ENCODE measurements around the gene CFAP97D2. TPM values are rescaled to one million over a fixed set of nuclear protein-coding genes. Genes with fewer than 3 reads are reported as not detected.

Gene CFAP97D2
- polyA plus RNA-seq, 3 donors: 0.21 TPM; not detected in 2

- WGBS (ENCODE audit: insufficient coverage): 2% methylated on average over 5 of the region's 5 CpGs
- DNase-seq: peak; percentile 52 to 80 (median 75)
These were observed 11.6 kb upstream of the CFAP97D2 start for GRCh38 chr13:114167426-114167825.

GRCh38 chr13:114167885-114168284, 11.2 kb upstream of the CFAP97D2 start:
- peaks cover 8 to 14% of the 10 kb centered on the region in 2 donors for H3K9me3 ChIP-seq (replicated peaks in 1 of 2; ENCODE audit: control insufficient read depth in 1 of 2, insufficient read depth in 1 of 2, low read length in 2 of 2)

More at GRCh38 chr13:114167426-114167825, 11.6 kb upstream of the CFAP97D2 start:
- Histone ChIP-seq H3K4me1 (ENCODE audit: control insufficient read depth in 1 of 2, insufficient read depth in 2 of 2, low read length in 2 of 2) (peaks cover 28 to 30% of the 10 kb centered on the region in 2 donors), H2AFZ (ENCODE audit: insufficient read depth, low read depth, low read length, poor library complexity, severe bottlenecking) (peak overlapping the region; percentile 24), H3K9me3 (replicated peaks in 1 of 2; ENCODE audit: control insufficient read depth in 1 of 2, insufficient read depth in 1 of 2, low read length in 2 of 2) (peaks cover 4 to 9% of the 10 kb centered on the region in 2 donors), H3K36me3 (replicated peaks in 1 of 2; ENCODE audit: control insufficient read depth in 1 of 2, insufficient read depth in 2 of 2, low read length in 2 of 2) (no peaks in the 10 kb centered on the region), H3K79me2 (ENCODE audit: insufficient read depth, low read length) (no peaks in the 10 kb centered on the region), H3K27me3 (ENCODE audit: control insufficient read depth in 2 of 2, insufficient read depth in 2 of 2, low read length in 2 of 2) (no peaks in the 10 kb centered on the region), H3K9ac (ENCODE audit: insufficient read depth, low read length, poor library complexity, severe bottlenecking) (no peak overlapping the region), H3K4me3 (replicated peaks in 1 of 3; ENCODE audit: low read depth in 2 of 3, low read length in 3 of 3) (no peak overlapping the region), H4K20me1 (ENCODE audit: insufficient read depth, low read length) (no peaks in the 10 kb centered on the region), H3K4me2 (replicated peaks; ENCODE audit: extremely low read depth, low read length, poor library complexity, severe bottlenecking) (no peak overlapping the region), H3K27ac (ENCODE audit: low read depth in 1 of 2, low read length in 2 of 2) (no peak overlapping the region)
- Mint-ChIP-seq H3K36me3 (peaks cover 0 to 2% of the 10 kb centered on the region in 2 donors), H3K27me3 (ENCODE audit: low read depth in 3 of 3) (peaks cover 1 to 3% (median 2%) of the 10 kb centered on the region in 3 donors), H3K27ac (peak overlapping the region in 5 of 7 donors; percentile 4 to 78 (median 10)), H3K4me1 (peaks cover 29% of the 10 kb centered on the region), H3K9me3 (peaks cover 0 to 9% (median 7%) of the 10 kb centered on the region in 7 donors), H3K4me3 (peak overlapping the region in 1 of 2 donors; percentile 61)
- intact Hi-C loops (cut with micrococcal nuclease): loop anchor here in 1 of 2 donors (5.0 kb wide), 1 partner anchor 35 kb away; the partner anchor contains the start of gene RASA3
- TF ChIP-seq CTCF (IDR thresholded peaks at IDR 0.05): no peak

More at GRCh38 chr13:114167885-114168284, 11.2 kb upstream of the CFAP97D2 start:
- no peak overlapping the region for H3K4me3 ChIP-seq (replicated peaks in 1 of 3; ENCODE audit: low read depth in 2 of 3, low read length in 3 of 3)
- Mint-ChIP-seq H3K4me3 (no peak overlapping the region), H3K27me3 (ENCODE audit: low read depth in 3 of 3) (peaks cover 1 to 3% (median 2%) of the 10 kb centered on the region in 3 donors), H3K36me3 (no peaks in the 10 kb centered on the region), H3K9me3 (peaks cover 3 to 13% (median 11%) of the 10 kb centered on the region in 7 donors), H3K27ac (peak overlapping the region in 2 of 7 donors; percentile 12 to 58), H3K4me1 (peaks cover 25% of the 10 kb centered on the region)
- no CpG with 5 or more reads among the region's 5 CpGs for WGBS (ENCODE audit: insufficient coverage)
- H3K27me3 ChIP-seq (ENCODE audit: control insufficient read depth in 2 of 2, insufficient read depth in 2 of 2, low read length in 2 of 2): no peaks in the 10 kb centered on the region
- no peaks in the 10 kb centered on the region for H3K36me3 ChIP-seq (replicated peaks in 1 of 2; ENCODE audit: control insufficient read depth in 1 of 2, insufficient read depth in 2 of 2, low read length in 2 of 2)
- H3K27ac ChIP-seq (ENCODE audit: low read depth in 1 of 2, low read length in 2 of 2): no peak overlapping the region
- no peak overlapping the region for H3K4me2 ChIP-seq (replicated peaks; ENCODE audit: extremely low read depth, low read length, poor library complexity, severe bottlenecking)
- no peaks in the 10 kb centered on the region for H3K79me2 ChIP-seq (ENCODE audit: insufficient read depth, low read length)
- DNase-seq: no peak
- peak overlapping the region; percentile 24 for H2AFZ ChIP-seq (ENCODE audit: insufficient read depth, low read depth, low read length, poor library complexity, severe bottlenecking)
- peaks cover 24 to 25% of the 10 kb centered on the region in 2 donors for H3K4me1 ChIP-seq (ENCODE audit: control insufficient read depth in 1 of 2, insufficient read depth in 2 of 2, low read length in 2 of 2)
- H4K20me1 ChIP-seq (ENCODE audit: insufficient read depth, low read length): no peaks in the 10 kb centered on the region
- intact Hi-C loops (cut with micrococcal nuclease): loop anchor here in 1 of 2 donors (5.0 kb wide), 1 partner anchor 36 kb away; the partner anchor contains the start of gene RASA3
- TF ChIP-seq CTCF (IDR thresholded peaks at IDR 0.05): no peak
- no peak overlapping the region for H3K9ac ChIP-seq (ENCODE audit: insufficient read depth, low read length, poor library complexity, severe bottlenecking)

Measured in CD14-positive monocyte (primary cell).